ENCODE measurements around the gene HEXD.

GRCh38 chr17:82438401-82439193 lies 20.4 kb downstream of the HEXD start:
- no peak for TF ChIP-seq CTCF (conservative IDR thresholded peaks at IDR 0.05; ENCODE audit: low read length)
- TF ChIP-seq EZH2phosphoT487 (IDR thresholded peaks at IDR 0.05; ENCODE audit: borderline replicate concordance, low read depth, low read length), result no peak
